Stimulated activated CD4-positive, alpha-beta T cell treated with anti-CD3 and anti-CD28 coated beads, Interleukin-1b, Interleukin-23, amount 100 ng/mL, for 48 hours (primary cell): ENCODE measurements around the gene FBXO15.

Experiments used
- DNase-seq: peaks from one replicate; pipeline ENCODE4 v3.0.0-alpha.2; 2020

Gene FBXO15

DNA sequence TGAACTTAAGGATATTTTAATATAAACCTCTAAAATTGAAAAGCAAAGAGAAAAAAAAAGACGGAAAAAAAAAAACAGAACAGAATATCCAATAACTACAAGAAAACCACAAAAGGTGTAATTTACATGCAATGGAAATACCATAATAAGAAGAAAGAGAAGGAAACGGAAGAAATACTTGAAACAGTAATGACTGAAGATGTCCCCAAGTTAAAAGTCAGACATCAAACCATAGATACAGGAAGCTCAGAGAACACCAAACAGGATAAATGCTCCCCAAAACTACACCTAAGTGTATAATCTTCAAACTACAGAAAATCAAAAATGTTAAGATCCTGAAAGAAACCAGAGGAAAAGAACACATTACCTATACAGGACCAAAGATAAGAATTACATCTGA, 39.2 kb downstream of the FBXO15 start:
- no peak for DNase-seq

DNA sequence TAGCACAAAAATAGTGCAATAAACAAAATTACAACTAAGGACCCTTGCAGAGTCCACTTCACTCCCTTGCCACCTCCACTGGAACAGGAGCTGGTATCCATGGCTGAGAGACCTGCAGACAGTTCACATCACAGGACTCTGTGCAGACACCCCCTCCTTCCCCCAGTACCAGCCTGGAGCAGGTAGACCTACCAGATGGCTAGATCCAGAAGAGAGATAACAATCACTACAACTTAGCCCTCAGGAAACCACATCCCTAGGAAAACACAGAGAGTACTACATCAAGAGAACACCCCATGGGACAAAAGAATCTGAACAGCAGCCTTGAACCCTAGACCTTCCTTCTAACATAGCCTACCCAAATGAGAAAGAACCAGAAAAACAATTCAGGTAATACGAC, 49.8 kb downstream of the FBXO15 start:
- no peak for DNase-seq

DNA sequence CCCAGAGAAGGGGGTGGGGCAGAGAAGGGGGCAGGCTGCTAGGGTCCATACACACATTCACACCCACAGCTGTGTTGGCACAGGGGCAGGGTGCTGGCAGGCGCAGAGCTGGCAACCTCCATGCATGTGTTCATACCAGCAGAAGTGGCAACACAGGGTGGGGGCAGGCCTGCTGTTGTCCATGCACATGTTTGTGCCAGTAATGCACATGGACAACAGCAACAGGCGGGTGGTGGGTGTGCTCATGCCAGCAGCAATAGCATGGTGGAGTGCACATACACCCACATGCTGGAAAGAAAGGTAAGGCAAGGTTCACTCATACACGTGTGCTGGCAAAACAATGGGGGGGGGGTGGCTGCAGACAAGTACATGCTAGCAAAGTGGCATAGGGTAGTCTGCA, 54.7 kb downstream of the FBXO15 start:
- no peak for DNase-seq

DNA sequence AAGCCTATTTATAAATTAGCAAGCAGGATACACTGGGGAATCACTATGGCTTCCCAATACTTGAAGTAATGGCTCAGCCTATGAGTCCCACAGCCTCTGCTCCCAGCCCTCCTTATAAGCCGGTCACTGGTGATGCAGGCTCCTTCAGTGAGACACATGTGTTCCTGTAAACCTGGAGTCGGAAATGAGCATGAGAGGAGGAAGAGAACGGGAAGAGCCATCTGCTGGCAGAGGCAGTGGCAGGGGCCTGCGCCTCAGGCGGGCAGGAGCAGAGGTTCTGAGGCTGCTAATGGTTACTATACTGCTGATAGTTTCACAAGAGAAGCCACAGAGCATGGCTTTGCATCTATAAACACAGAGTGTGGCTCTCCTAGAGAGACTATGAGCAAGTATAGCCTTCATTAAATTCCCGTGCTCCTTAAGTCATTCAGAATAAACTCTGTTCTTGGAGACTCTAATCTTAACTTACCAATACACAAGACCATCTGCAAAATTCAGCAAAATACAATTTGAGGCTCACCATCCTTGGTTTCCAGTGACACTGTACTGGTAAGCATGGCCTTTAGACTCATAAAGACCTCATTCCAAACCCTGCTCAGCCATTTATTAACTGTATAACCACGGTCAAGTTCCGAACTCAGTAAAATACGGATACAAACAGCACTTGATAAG, 63.3 kb downstream of the FBXO15 start:
- DNase-seq = no peak

DNA sequence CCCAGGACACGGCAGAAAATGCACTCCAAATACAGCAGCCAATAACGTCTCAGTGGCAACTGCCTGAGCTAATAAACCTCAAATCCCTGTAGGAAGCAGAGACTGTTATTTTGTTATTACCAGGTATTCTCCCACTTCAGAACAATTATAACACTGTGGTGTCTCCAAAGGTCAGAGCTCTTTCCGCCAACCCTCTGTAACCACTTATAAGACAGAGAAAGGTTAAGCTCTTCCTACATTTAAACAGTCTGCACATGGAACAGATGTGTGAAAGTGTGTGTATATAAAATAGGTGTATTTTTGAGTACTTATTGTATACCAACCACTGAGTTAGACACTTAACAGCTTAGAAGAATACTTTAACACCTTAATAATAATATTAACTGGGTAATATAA, 64.1 kb downstream of the FBXO15 start:
- no peak for DNase-seq

DNA sequence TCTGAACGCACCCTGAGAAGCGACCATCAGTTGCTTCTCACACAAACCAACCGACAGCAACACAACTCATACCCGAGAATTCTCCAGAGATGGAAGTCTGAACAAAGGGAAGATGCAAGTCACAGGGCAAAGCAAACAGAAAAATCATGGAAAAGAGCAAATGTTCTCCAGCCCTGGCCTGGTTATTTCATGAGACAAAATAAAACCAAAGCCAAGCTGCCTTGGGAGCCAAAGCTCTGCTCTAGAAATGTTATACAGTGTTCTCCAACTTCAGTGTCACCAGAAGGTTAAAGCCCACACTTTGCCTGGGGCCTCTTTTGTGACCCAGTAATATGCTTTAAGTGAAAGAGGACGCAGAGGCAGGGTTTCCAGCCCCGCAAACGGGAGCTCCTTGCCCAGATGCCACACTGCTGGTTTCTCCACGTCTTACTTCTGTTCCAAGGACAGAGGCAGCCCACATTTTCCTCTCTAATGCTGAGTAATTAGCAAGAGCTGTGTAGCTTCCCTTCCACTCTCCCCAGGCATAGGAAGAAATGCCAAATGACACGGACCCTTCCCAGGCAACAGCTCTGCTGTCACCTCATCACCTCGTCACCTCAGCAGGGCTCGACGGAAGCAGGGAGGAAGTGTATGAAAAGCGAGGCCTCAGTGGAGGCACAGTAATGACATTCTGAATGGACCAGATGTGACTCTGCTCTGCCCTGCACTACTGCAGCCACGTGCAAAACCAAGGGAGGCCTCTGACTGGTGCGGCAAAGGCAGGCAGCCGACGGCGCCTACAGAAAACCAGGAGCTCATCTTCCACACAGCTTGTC, 64.7 kb downstream of the FBXO15 start:
- DNase-seq = peak; percentile 48

DNA sequence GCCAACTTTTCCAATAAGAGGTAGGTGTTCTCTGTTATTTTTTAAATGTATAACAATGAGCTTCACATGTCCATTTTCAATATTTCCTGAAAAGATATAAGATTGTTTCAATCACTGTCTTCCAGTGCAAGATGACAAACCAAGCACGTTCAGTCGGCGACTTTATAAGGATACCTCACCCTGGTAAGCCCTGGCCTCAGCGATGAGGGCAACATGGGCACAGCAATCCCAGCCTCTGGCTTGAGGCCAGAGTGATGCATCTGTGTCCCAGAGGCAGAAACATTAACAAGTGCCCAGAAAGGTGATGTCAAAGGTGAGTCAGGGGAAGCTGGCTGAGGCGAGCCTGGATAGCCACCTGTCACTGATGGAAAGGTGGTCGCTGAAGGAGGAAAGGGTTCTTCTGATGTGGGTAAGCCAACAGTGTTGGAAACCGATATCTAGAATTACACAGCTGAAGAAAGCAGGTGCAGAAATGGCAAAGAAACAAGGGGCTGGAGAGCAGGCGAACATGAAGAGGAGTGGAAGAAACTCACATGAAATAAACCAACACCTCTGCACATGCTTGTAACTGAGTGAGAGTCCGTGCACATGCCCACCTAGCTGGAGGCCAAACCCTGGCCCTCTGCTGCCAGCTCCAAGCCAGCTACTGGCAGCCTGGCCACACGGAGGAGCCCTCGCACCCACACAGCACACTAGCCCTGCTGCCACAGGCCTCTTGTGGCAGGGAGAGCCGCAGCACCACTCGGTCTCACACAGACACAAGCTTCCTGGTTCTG, 65.5 kb downstream of the FBXO15 start:
- DNase-seq = peak; percentile 74

DNA sequence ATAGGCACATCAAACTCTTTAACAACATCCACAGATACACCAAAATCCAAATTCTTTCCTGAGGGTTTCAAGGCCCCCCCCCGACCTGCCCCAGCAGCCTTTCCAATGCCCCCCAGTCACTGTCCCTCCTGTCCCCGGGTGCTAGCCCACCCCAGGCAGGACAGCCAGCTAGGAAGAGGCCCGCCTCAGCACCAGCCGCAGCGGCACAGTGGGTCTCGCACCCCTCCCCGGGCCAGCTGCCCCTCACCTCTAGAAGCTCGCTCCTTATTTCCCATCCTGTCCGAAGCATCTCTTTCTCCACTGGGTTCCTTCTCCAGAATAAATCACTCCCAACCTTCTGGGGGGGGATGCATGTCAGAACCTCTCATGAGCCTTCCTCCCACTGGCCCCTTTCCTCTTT, 69.4 kb downstream of the FBXO15 start:
- no peak for DNase-seq

DNA sequence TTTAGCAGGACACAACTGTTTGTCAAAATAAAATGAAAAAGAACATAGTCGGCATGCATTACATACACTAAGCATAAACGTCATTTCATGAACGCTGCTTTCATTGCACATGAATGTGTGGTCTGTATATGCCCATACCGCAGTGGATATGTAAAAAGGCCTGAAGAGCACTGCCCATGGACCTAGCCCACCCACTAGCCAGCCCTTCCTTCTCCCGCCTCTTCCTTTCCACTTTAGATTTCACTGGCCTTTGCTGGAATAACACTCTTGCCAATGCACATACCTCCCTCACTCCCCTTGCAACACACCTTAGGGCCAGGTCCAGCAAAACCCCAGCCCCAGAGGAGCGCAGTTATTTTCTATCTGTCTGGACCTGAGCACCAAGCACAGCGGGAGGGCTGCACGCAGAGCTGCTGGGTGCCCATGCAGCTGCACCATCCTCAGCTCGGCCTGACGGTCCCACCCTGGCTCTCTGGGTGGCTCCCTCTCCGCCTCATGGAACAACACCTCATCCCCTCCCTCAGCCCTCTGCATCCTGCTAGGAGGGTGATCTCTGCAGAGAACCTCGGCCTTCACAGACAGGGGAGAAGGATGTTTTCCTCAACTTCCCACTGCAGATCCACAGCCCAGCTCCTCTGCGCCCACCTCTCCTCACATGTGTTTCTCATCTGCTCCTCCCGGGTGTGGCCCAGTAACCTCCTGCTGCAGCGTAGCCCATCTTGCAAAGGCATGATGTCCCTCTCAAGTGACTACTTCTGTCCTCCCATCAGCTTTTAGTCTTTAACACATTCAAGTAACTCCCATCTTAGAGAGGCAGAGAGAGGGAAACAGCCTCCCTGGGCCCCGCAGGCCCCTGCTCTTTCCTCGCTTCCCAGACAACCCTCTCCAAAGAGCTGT, 72.7 kb downstream of the FBXO15 start:
- DNase-seq = no peak

DNA sequence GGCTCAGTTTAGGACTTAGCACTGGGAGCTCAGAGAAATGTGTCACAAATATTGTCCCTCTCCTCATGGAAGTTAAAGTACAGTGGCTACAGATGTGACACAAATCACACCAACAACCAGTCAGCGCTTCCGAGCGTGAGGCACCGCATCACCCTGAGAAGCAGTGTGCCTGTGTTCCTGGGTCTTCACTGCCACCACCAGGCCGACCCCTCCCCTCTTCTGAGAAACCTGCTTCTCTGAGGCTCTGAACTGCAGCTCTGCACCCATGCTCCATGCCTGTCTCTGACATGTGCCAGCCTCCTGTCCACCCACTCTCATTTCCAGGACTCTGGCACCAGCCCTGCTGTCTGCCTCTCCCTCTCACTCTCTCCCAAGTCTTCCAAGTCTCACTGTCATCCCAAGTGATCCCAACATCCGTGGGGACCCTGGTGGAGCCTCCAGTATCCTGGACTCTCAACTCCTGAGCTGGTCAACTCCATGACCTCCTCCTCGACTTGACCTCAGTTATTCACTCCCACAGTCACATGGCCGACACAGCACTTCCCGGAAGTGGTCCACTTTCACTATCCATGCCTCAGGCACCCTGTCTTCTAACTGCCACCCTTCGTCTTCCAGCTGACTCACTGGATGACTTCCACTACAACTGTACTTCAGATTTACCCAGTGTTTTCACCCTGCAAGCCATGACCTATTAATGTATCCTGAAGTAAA, 73.5 kb downstream of the FBXO15 start:
- no peak for DNase-seq

DNA sequence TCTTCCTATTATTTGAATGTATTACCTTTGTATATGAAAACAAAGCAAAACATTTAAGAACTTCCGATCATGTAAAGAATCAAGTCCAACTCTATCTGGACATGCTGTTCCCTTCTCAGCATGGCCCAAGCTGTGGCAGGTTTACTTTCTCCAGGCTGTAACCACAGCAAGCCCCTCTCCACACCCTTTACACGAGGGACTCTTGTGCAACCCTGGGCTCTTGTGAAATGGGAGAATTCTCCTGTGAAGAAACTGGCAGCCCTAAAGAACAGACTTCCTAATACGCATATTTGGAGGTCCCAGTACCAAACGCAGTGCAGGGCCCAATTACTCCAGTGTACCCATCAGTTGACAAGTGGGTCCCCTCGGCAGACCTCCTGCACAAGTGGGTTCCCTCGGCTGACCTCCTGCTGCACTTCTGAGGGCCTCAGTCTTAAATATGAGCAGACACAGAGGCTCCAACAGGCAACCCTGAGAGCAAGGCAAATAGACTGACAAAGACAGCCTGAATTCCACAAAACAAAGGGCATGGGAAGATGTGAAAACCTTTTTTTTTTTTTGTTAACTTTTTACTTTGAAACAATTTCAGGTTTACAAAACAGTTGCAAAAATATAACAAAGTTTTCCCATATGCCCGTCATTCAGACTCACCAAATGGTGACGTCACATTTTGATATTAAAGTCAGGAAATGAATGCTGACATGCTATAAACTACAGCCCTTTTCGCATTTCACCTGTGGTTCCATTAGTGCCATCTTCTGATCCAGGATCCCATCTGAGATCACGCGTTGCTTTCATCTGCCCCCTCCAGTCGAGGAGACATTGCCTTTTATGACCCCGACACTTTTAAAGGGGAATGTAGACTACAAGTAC, 78.2 kb downstream of the FBXO15 start:
- no peak for DNase-seq

DNA sequence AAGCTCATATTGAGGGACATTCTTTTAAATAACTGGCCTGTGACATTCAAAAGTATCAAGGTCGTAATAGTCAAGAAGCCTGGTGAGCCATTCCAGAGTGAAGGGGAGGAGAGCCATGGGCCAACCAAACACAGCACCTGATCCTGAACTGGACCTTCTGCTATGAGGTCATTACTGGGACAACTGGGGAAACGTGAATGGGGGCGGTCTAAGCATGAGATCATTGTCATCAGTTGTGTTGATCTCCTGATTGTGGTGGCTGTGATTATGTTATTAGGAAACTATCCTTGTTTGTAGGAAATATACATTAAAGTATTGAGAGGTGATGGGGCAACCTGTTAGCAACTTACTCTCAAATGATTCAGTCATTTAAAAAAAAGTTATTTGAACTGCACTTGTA, 79.3 kb downstream of the FBXO15 start:
- no peak for DNase-seq

DNA sequence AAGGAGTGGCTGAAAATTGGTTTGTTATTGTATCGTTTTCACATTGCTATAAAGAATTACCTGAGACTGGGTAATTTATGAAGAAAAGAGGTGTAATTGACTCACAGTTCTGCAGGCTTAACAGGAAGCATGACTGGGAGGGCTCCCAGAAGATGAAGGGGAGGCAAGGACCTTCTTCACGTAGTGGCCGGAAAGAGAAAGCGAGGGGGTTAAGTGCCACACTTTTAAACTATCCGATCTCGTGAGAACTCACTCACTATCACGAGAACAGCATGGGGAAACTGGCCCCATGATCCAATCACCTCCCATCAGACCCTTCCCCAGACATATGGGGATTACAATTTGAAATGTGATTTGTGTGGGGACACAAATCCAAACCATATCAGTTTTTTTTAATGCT, 81.6 kb downstream of the FBXO15 start:
- DNase-seq = peak; percentile 53

DNA sequence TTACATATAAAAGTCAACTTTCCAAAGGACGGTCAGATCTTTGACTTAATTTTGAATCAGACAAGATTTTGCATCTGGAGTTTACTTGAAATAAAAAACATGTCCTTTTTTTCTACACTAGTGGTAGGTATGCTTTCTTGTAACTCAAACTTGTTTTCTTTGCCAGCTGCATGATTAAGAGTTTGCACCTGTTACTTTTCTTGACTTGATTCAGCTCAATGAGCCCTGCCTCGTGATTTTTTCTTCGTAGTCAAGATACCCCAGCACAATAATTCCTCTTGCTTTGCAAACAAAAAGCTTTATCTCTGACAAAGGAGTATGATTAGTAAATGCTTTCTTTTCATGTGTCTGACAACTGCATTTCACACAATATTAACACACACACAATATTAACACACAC, 82.3 kb downstream of the FBXO15 start:
- no peak for DNase-seq

DNA sequence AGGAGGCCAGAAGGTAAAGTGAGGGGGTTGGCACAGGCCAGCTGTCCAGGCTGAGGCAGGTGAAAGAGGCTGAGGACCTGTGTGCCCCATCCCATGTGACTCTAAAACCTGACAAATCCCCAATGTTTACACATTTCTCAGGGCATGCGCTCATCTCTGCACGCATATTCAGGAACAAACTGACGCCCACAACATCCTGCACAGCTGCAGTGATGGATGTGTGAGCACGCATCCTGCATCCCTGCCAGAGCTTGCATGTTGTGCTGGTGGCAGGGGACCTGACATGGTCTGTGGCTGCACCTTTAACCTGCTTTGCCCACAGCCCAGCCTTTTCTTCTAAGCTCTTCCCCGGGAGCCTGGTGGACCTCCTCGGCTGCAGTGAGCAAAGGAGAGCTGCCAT, 83.1 kb downstream of the FBXO15 start:
- peak; percentile 68 for DNase-seq

DNA sequence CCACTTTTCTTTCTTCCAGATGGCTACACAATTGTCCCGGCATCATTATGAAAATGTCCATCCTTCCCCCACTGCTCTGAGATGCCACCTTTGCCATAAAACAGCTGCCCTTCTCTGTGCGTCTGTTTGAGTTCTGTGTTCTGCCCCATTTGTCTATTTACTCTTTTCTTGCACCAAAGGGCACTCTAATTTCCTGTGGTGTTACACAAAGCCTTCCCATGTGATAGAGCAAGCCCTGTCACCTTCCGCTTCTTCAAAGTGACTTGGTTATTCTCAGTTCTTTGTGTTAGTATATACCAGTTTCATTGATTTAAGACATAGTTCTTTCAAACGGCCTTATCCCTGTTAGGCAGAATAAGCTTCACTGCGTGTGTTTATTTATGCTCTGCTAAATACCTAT, 84.1 kb downstream of the FBXO15 start:
- no peak for DNase-seq

DNA sequence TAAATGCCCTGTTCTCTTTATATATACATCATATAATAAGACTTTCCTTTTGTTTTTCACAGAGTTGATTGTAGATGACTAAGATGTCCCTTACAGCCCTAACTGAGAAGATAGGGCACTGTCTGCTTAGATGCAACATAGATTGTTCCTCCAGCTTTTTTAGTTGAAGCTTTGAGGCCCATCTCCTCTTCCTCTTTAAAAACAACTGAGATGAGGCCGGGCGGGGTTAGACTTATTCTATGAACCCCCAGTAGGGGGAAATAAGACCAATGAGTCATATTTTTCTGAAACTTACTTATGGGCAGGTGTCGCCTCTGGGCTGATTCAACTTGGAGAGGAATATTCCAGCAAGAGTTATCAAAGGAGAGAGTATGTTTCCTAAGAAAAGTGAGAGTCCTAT, 84.6 kb downstream of the FBXO15 start:
- peak; percentile 62 for DNase-seq

DNA sequence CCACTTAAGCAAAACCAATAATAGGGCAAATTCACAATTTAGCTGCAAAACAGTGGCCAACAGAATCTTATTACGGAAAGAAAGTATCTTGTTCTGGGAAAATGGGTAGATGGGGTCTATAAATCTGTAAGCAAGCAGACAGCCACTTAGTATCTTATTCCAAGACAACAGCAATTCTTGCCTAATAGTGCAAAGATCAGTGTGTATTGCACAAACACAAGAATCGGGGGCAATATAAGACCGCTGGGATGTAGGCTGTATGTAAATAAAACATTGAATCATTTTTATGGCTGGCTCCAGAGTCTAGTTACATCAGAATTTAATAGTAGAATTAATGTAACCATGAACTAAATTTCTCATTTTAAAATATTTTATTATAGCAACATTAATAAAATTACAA, 85.6 kb downstream of the FBXO15 start:
- no peak for DNase-seq

DNA sequence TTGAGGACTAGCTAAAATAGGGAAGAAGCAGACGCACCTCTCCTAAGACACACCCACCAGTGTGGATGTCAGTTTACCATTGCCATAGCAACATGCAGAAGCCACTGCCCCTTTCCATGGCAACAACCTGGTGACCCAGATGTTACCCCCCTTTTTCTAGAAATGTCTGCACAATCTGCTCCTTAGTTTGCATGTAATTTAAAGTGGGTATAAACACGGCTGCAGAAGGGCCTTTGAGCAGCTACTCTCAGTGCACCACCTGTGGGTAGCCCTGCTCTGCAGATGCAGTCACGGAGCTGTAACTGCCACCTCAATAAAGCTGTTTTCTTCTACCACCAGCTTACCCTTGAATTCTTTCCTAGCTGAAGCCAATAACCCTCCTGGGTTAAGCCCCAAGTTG, 87.1 kb downstream of the FBXO15 start:
- DNase-seq = no peak

DNA sequence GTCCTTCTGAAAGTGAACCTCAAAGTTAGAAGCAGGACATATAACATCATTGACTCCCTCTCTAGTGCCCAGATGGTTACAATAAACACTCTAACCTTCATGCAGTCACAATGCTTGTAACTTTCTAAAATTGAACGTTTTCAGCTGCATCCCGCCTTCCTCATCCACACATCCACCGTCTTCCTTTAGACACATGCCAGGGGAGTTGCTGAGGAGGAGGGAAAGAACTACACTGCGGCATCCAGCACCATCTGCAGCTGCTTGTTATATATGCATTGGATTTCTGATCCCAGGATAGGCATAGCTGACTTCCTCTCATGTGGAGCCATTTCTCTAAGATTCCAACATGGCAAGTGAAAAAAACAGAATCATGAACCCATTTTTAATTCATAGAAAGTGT, 96.8 kb downstream of the FBXO15 start:
- DNase-seq = no peak
